H9 (cell line): ENCODE data around the gene ADARB2. TPM values are rescaled to one million over a fixed set of nuclear protein-coding genes. Genes with fewer than 3 reads are reported as not detected.
A peak's percentile ranks its signal among the peaks of the same experiment; 100 is the strongest.

ENCODE experiments used
- DNase-seq: peaks from one replicate; pipeline ENCODE4 v3.0.0-alpha.2; 2017
- H2AFZ ChIP-seq: one replicate; pipeline ENCODE4 v1.6.1; 2013; ENCODE audit warnings: mild to moderate bottlenecking, low read length, control low read depth, moderate library complexity
- H2AK5ac ChIP-seq: 2 replicates; pipeline ENCODE4 v1.6.1; 2013; ENCODE audit warnings: low read length, control low read depth, mixed read lengths; ENCODE audit not compliant: insufficient read length
- H2BK120ac ChIP-seq: one replicate; pipeline ENCODE4 v1.6.1; 2013; ENCODE audit warnings: low read depth, mild to moderate bottlenecking, low read length, control low read depth, inconsistent platforms; ENCODE audit not compliant: poor library complexity, severe bottlenecking
- H2BK12ac ChIP-seq: 2 replicates; pipeline ENCODE4 v1.6.1; 2013; ENCODE audit warnings: low read length, control low read depth, mixed read lengths, low read depth; ENCODE audit not compliant: insufficient read length
- H2BK15ac ChIP-seq: 2 replicates; pipeline ENCODE4 v1.6.1; 2013; ENCODE audit warnings: low read depth, low read length, control low read depth
- H2BK20ac ChIP-seq: one replicate; pipeline ENCODE4 v1.6.1; 2013; ENCODE audit warnings: low read depth, mild to moderate bottlenecking, low read length, control low read depth, inconsistent platforms; ENCODE audit not compliant: poor library complexity, severe bottlenecking
- H2BK5ac ChIP-seq: 2 replicates; pipeline ENCODE4 v1.6.1; 2013; ENCODE audit warnings: low read length, control low read depth, mixed read lengths; ENCODE audit not compliant: insufficient read length
- H3K14ac ChIP-seq: 2 replicates; pipeline ENCODE4 v1.6.1; 2013; ENCODE audit warnings: low read length, control low read depth; ENCODE audit not compliant: insufficient read depth
- H3K18ac ChIP-seq: 2 replicates; pipeline ENCODE4 v1.6.1; 2013; ENCODE audit warnings: low read depth, mild to moderate bottlenecking, mixed read lengths, low read length, control low read depth; ENCODE audit not compliant: insufficient read length
- H3K23ac ChIP-seq: 2 replicates; pipeline ENCODE4 v1.6.1; 2013; ENCODE audit warnings: low read length, control low read depth, mixed read lengths, low read depth; ENCODE audit not compliant: insufficient read length
- H3K23me2 ChIP-seq: 2 replicates; pipeline ENCODE4 v1.6.1; 2013; ENCODE audit warnings: low read depth, mild to moderate bottlenecking, mixed read lengths, low read length, control low read depth; ENCODE audit not compliant: insufficient read length, poor library complexity, severe bottlenecking
- H3K27ac ChIP-seq: 2 replicates; pipeline ENCODE4 v1.5.1; 2013; ENCODE audit warnings: low read length, control low read depth, mixed read lengths, low read depth; ENCODE audit not compliant: insufficient read length
- H3K27me3 ChIP-seq: 2 replicates; pipeline ENCODE4 v1.6.1; 2013; ENCODE audit warnings: low read length, control low read depth, inconsistent platforms; ENCODE audit not compliant: insufficient read depth
- H3K4ac ChIP-seq: 2 replicates; pipeline ENCODE4 v1.6.1; 2013; ENCODE audit warnings: low read depth, mild to moderate bottlenecking, control low read depth, inconsistent platforms, low read length, moderate library complexity
- H3K4me1 ChIP-seq: 2 replicates; pipeline ENCODE4 v1.6.1; 2013; ENCODE audit warnings: low read length, control low read depth, inconsistent platforms; ENCODE audit not compliant: insufficient read depth
- H3K4me2 ChIP-seq: 2 replicates; pipeline ENCODE4 v1.6.1; 2013; ENCODE audit warnings: low read length, control low read depth, mixed read lengths; ENCODE audit not compliant: insufficient read length, insufficient read depth
- H3K56ac ChIP-seq: 2 replicates; pipeline ENCODE4 v1.6.1; 2013; ENCODE audit warnings: low read depth, mild to moderate bottlenecking, mixed read lengths, low read length, control low read depth; ENCODE audit not compliant: insufficient read length
- H3K79me1 ChIP-seq: 2 replicates; pipeline ENCODE4 v1.6.1; 2013; ENCODE audit warnings: low read depth, mild to moderate bottlenecking, moderate library complexity, low read length, control low read depth, inconsistent platforms; ENCODE audit not compliant: insufficient read depth, poor library complexity, severe bottlenecking
- H3K79me2 ChIP-seq: 2 replicates; pipeline ENCODE4 v1.6.1; 2013; ENCODE audit warnings: low read length, control low read depth, inconsistent platforms; ENCODE audit not compliant: insufficient read depth
- H3K9ac ChIP-seq: 2 replicates; pipeline ENCODE4 v1.6.1; 2013; ENCODE audit warnings: low read length, control low read depth, mixed read lengths; ENCODE audit not compliant: insufficient read length; ENCODE audit errors: extremely low read depth
- H3K9me3 ChIP-seq: one replicate; pipeline ENCODE4 v1.6.1; 2013; ENCODE audit warnings: low read depth, low read length, inconsistent platforms; ENCODE audit not compliant: control insufficient read depth
- H3T11ph ChIP-seq: one replicate; pipeline ENCODE4 v1.6.1; 2013; ENCODE audit warnings: mild to moderate bottlenecking, low read length, control low read depth, inconsistent platforms
- H4K20me1 ChIP-seq: one replicate; pipeline ENCODE4 v1.6.1; 2013; ENCODE audit not compliant: control insufficient read depth, insufficient read length, insufficient read depth
- H4K5ac ChIP-seq: 2 replicates; pipeline ENCODE4 v1.6.1; 2013; ENCODE audit warnings: low read depth, mild to moderate bottlenecking, mixed read lengths, low read length, control low read depth; ENCODE audit not compliant: insufficient read length
- H4K8ac ChIP-seq: replicated peaks from 2 replicates; pipeline ENCODE4 v1.6.1; 2013; ENCODE audit warnings: low read length, control low read depth, mixed read lengths, low read depth; ENCODE audit not compliant: insufficient read length
- H4K91ac ChIP-seq: 2 replicates; pipeline ENCODE4 v1.6.1; 2013; ENCODE audit warnings: low read depth, mild to moderate bottlenecking, moderate library complexity, mixed read lengths, low read length, control low read depth; ENCODE audit not compliant: insufficient read length
- H3K27ac Mint-ChIP-seq, 3 experiments: 2 replicates in 2 of 3; 3 replicates in 1 of 3; pipeline ENCODE4 v1.8.0; 2020 to 2021; ENCODE audit warnings: mixed read lengths in 3 of 3, mild to moderate bottlenecking in 1 of 3, moderate library complexity in 1 of 3
- H3K27me3 Mint-ChIP-seq: 2 replicates; pipeline ENCODE4 v1.8.0; 2021; ENCODE audit warnings: low read depth, mild to moderate bottlenecking, moderate library complexity, mixed read lengths
- H3K36me3 Mint-ChIP-seq, 3 experiments: 2 replicates in 2 of 3; 3 replicates in 1 of 3; pipeline ENCODE4 v1.8.0; 2020 to 2021; ENCODE audit warnings: low read depth in 3 of 3, mixed read lengths in 3 of 3; ENCODE audit not compliant: insufficient read depth in 1 of 3
- H3K4me1 Mint-ChIP-seq, 2 experiments: 2 replicates each; pipeline ENCODE4 v1.8.0; 2020; ENCODE audit warnings: mixed read lengths in 2 of 2
- H3K4me3 Mint-ChIP-seq, 2 experiments: 2 replicates in 1 of 2; 3 replicates in 1 of 2; pipeline ENCODE4 v1.8.0; 2020 to 2021; ENCODE audit warnings: mild to moderate bottlenecking in 2 of 2, mixed read lengths in 2 of 2, moderate library complexity in 1 of 2
- H3K9me3 Mint-ChIP-seq, 2 experiments: 2 replicates in 1 of 2; 3 replicates in 1 of 2; pipeline ENCODE4 v1.8.0; 2020; ENCODE audit warnings: mild to moderate bottlenecking in 2 of 2, mixed read lengths in 2 of 2, moderate library complexity in 1 of 2
- WGBS: extraction: QIAGEN DNeasy Blood & Tissue Kit; methylation state at CpG from one replicate; pipeline ENCODE4 v1.1.7; 2013; ENCODE audit warnings: missing lambda C conversion rate, low lambda C conversion rate, mixed read lengths; ENCODE audit not compliant: insufficient read length; ENCODE audit errors: extremely low coverage; 5-methylcytosine and 5-hydroxymethylcytosine counted together
- total RNA-seq: library from RNA; stranded (reverse); gene quantifications from 2 replicates; pipeline ENCODE4 v1.2.1, GENCODE V29; 2021
- TF ChIP-seq, protein P1 (sequence below): fragments of 200-600 bp; sonication (generic); conservative IDR thresholded peaks from 3 replicates; pipeline ENCODE4 v1.8.0; 2021; ENCODE audit warnings: antibody characterized with exemption, mild to moderate bottlenecking

Gene ADARB2
- total RNA-seq, 1 experiment from 2014 or later = 0.87 TPM

GRCh38 chr10:1739751-1740150 is 2.4 kb upstream of the ADARB2 start:
- H2BK12ac ChIP-seq = no peak overlapping the region
- H4K5ac ChIP-seq = no peak overlapping the region
- H3K27ac ChIP-seq = no peak overlapping the region
- H4K20me1 ChIP-seq = no peaks in the 10 kb centered on the region
- WGBS = no CpG with 5 or more reads among the region's 14 CpGs
- no peak overlapping the region for H3K14ac ChIP-seq
- no peak overlapping the region for H3K9ac ChIP-seq
- peaks cover 19% of the 10 kb centered on the region for H3K23me2 ChIP-seq
- Mint-ChIP-seq H3K4me1 (peaks cover 14 to 16% of the 10 kb centered on the region in 2 experiments), H3K27ac (no peak overlapping the region), H3K27me3 (peaks cover 72% of the 10 kb centered on the region), H3K36me3 (no peaks in the 10 kb centered on the region), H3K9me3 (no peaks in the 10 kb centered on the region), H3K4me3 (no peak overlapping the region)
- peak; percentile 72 for DNase-seq
- H3K9me3 ChIP-seq = no peaks in the 10 kb centered on the region
- no peak overlapping the region for H2AK5ac ChIP-seq
- H3T11ph ChIP-seq = no peak overlapping the region
- H3K27me3 ChIP-seq = peaks cover 15% of the 10 kb centered on the region
- no peaks in the 10 kb centered on the region for H3K79me1 ChIP-seq
- H2BK15ac ChIP-seq = no peak overlapping the region
- TF ChIP-seq, protein P1, sequence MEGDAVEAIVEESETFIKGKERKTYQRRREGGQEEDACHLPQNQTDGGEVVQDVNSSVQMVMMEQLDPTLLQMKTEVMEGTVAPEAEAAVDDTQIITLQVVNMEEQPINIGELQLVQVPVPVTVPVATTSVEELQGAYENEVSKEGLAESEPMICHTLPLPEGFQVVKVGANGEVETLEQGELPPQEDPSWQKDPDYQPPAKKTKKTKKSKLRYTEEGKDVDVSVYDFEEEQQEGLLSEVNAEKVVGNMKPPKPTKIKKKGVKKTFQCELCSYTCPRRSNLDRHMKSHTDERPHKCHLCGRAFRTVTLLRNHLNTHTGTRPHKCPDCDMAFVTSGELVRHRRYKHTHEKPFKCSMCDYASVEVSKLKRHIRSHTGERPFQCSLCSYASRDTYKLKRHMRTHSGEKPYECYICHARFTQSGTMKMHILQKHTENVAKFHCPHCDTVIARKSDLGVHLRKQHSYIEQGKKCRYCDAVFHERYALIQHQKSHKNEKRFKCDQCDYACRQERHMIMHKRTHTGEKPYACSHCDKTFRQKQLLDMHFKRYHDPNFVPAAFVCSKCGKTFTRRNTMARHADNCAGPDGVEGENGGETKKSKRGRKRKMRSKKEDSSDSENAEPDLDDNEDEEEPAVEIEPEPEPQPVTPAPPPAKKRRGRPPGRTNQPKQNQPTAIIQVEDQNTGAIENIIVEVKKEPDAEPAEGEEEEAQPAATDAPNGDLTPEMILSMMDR = 0 out of 3 replicates have a peak, but pooled peaks have one; percentile 13
- no peaks in the 10 kb centered on the region for H3K4me1 ChIP-seq
- H3K23ac ChIP-seq = no peak overlapping the region
- H4K8ac ChIP-seq = no peak overlapping the region
- no peak overlapping the region for H2BK5ac ChIP-seq
- no peak overlapping the region for H2BK120ac ChIP-seq
- H3K56ac ChIP-seq = no peak overlapping the region
- H2BK20ac ChIP-seq = no peak overlapping the region
- H3K79me2 ChIP-seq = no peaks in the 10 kb centered on the region
- no peak overlapping the region for H3K4me2 ChIP-seq
- no peak overlapping the region for H2AFZ ChIP-seq
- H4K91ac ChIP-seq = no peak overlapping the region
- H3K4ac ChIP-seq = no peak overlapping the region
- H3K18ac ChIP-seq = no peak overlapping the region
